HepG2 (cell line): ENCODE measurements around the gene TIMM23. TPM values are rescaled to one million over a fixed set of nuclear protein-coding genes. Genes with fewer than 3 reads are reported as not detected.

Experiments used
- ATAC-seq: fragments of 200-7000 bp; cut with Tn5 transposase; 3 replicates; pipeline ENCODE4 v1.9.1; 2020; ENCODE audit warnings: mild to moderate bottlenecking, moderate library complexity
- BruUV-seq: library from RNA; stranded (reverse); fragments of 400-500 nt; replicated peaks from 2 replicates; lab custom pipeline; 2021; lab: Mats Ljungman, UMichigan
- CTCF ChIA-PET: fragments of 300-600 bp; formaldehyde crosslinking; extraction: SDS; loops from one replicate; lab custom pipeline; 2021; ENCODE audit warnings: low total read pairs, inconsistent platforms, low intra/inter-chr PET ratio; lab: Yijun Ruan, JAX
- POLR2A ChIA-PET: fragments of 350-600 bp; sonication (Branson Sonifier 250); formaldehyde crosslinking; loops from one replicate; lab custom pipeline; 2020; ENCODE audit warnings: antibody characterized with exemption, inconsistent platforms; lab: Yijun Ruan, JAX
- DNase-seq: peaks from one replicate; pipeline ENCODE4 v3.0.0-alpha.2; 2015; ENCODE audit warnings: low spot score
- FAIRE-seq: peaks from 3 replicates; lab custom pipeline; 2011; peaks lifted over from hg19 to GRCh38; lab: Jason Lieb, UNC
- H2AFZ ChIP-seq: one replicate; pipeline ENCODE4 v1.6.1; 2011; ENCODE audit warnings: low read length, inconsistent platforms
- H3K27ac ChIP-seq: fragments of 300-600 bp; 3 replicates; pipeline ENCODE4 v1.8.0; 2011; ENCODE audit warnings: mixed run types, mild to moderate bottlenecking, mixed read lengths, low read length, inconsistent platforms; ENCODE audit not compliant: insufficient read depth; ENCODE audit errors: extremely low read length
- H3K27me3 ChIP-seq, 2 experiments: fragments of 200-600 bp in 1 of 2; 2 replicates in 1 of 2; 3 replicates in 1 of 2; pipeline versions ENCODE4 v1.6.0 to v1.8.0; 2011; ENCODE audit warnings: low read length in 2 of 2, mild to moderate bottlenecking in 2 of 2, moderate library complexity in 2 of 2, inconsistent platforms in 1 of 2; ENCODE audit not compliant: insufficient read depth in 2 of 2, control insufficient read depth in 1 of 2
- H3K36me3 ChIP-seq, 2 experiments: fragments of 200-600 bp in 1 of 2; replicated peaks in 1 of 2; 2 replicates in 1 of 2; 3 replicates in 1 of 2; pipeline versions ENCODE4 v1.5.1 to v1.8.0; 2011; ENCODE audit warnings: low read length in 2 of 2, inconsistent platforms in 1 of 2; ENCODE audit not compliant: insufficient read depth in 2 of 2, control insufficient read depth in 1 of 2
- H3K4me1 ChIP-seq: 2 replicates; pipeline ENCODE4 v1.5.1; 2012; ENCODE audit warnings: low read length, inconsistent platforms; ENCODE audit not compliant: insufficient read depth
- H3K4me2 ChIP-seq: 2 replicates; pipeline ENCODE4 v1.6.0; 2011; ENCODE audit warnings: low read depth, low read length, inconsistent platforms
- H3K4me3 ChIP-seq, 3 experiments: fragments of 200-600 bp in 1 of 3; sonication (generic), shearing (Covaris generic) in 1 of 3; replicated peaks in 1 of 3; 2 replicates each; pipeline ENCODE4 v1.5.1; 2011 to 2016; ENCODE audit warnings: low read length in 3 of 3, inconsistent platforms in 2 of 3, low read depth in 2 of 3, mild to moderate bottlenecking in 2 of 3, control low read depth in 1 of 3, mixed read lengths in 1 of 3; ENCODE audit not compliant: insufficient read depth in 1 of 3
- H3K79me2 ChIP-seq: one replicate; pipeline ENCODE4 v1.6.1; 2011; ENCODE audit warnings: low read length, inconsistent platforms; ENCODE audit not compliant: insufficient read depth
- H3K9ac ChIP-seq: 2 replicates; pipeline ENCODE4 v1.6.0; 2011; ENCODE audit warnings: mild to moderate bottlenecking, low read depth, low read length, inconsistent platforms; ENCODE audit not compliant: insufficient read depth
- H3K9me3 ChIP-seq: 2 replicates; pipeline ENCODE4 v1.5.1; 2012; ENCODE audit warnings: mild to moderate bottlenecking, low read length
- H4K20me1 ChIP-seq: 2 replicates; pipeline ENCODE4 v1.6.0; 2011; ENCODE audit warnings: inconsistent platforms, mild to moderate bottlenecking, low read length, moderate library complexity; ENCODE audit not compliant: insufficient read depth
- CENPT ChIP-seq: sonication (generic); formaldehyde crosslinking; IDR thresholded peaks from 2 replicates; pipeline ENCODE4 v1.8.0; 2022; ENCODE audit warnings: low read depth, mild to moderate bottlenecking, moderate library complexity, missing genetic modification reagents
- ELF3 ChIP-seq: IDR thresholded peaks from 2 replicates; pipeline ENCODE4 v1.6.1; 2016; ENCODE audit warnings: missing genetic modification reagents, missing compliant biosample characterization
- FOXM1 ChIP-seq: sonication (generic); formaldehyde crosslinking; IDR thresholded peaks from 2 replicates; pipeline ENCODE4 v1.5.0; 2020; ENCODE audit warnings: missing genetic modification reagents
- HHEX ChIP-seq: IDR thresholded peaks from 2 replicates; pipeline ENCODE4 v1.6.1; 2016; ENCODE audit warnings: control low read depth
- JARID2 ChIP-seq: sonication (generic); formaldehyde crosslinking; IDR thresholded peaks from 2 replicates; pipeline ENCODE4 v1.8.1; 2023; ENCODE audit warnings: missing genetic modification reagents, inconsistent platforms; ENCODE audit not compliant: insufficient replicate concordance
- KLF6 ChIP-seq: IDR thresholded peaks from 2 replicates; pipeline ENCODE4 v1.8.0; 2016; ENCODE audit warnings: missing biosample characterization, missing genetic modification reagents
- POLR2G ChIP-seq: fragments of 200-400 bp; formaldehyde crosslinking; IDR thresholded peaks from 2 replicates; pipeline ENCODE4 v1.6.1; 2018; ENCODE audit warnings: mild to moderate bottlenecking, low read depth, low read length, moderate library complexity
- RXRB ChIP-seq: IDR thresholded peaks from 2 replicates; pipeline ENCODE4 v1.6.1; 2016; ENCODE audit warnings: borderline replicate concordance, missing genetic modification reagents, missing compliant biosample characterization
- ZNF136 ChIP-seq: sonication (generic); formaldehyde crosslinking; IDR thresholded peaks from 2 replicates; pipeline ENCODE4 v1.8.1; 2022; ENCODE audit warnings: low read depth, mild to moderate bottlenecking, moderate library complexity, missing genetic modification reagents
- ZNF205 ChIP-seq: IDR thresholded peaks from 2 replicates; pipeline ENCODE4 v1.6.1; 2018; ENCODE audit warnings: missing biosample characterization, missing genetic modification reagents
- ZNF619 ChIP-seq: sonication (generic); formaldehyde crosslinking; IDR thresholded peaks from 2 replicates; pipeline ENCODE4 v1.4.0; 2020; ENCODE audit warnings: mild to moderate bottlenecking, missing genetic modification reagents
- WGBS: methylation state at CpG from one replicate; pipeline ENCODE4 v1.1.6; 2017; ENCODE audit warnings: low lambda C conversion rate; 5-methylcytosine and 5-hydroxymethylcytosine counted together
- in situ Hi-C: cut with HindIII; loops from 2 replicates; pipeline ENCODE4 v1.10.0; 2017; ENCODE audit warnings: low pct_unique_long_range_greater_than_20kb; ENCODE audit not compliant: extremely low pct_ligation_motif_present
- intact Hi-C: fragments of 100-400 bp; cut with micrococcal nuclease; formaldehyde crosslinking; loops from one replicate; pipeline ENCODE4 v1.10.0; 2022; ENCODE audit not compliant: unreplicated experiment
- polyA plus RNA-seq, 8 experiments: library from polyadenylated mRNA; depleted of rRNA in 3 of 8; stranded (reverse) in 7 of 8; unstranded in 1 of 8; fragments of >200 nt; fragmentation: Illumina TruSeq in 4 of 8; extraction: Trizol in 4 of 8; gene quantifications; 2 replicates each; pipeline versions ENCODE4 v1.2.1 to v1.2.3, GENCODE V29; 2011 to 2016; ENCODE audit warnings: low read depth in 4 of 8, missing spikeins in 1 of 8, mixed read lengths in 1 of 8; ENCODE audit not compliant: insufficient read depth in 1 of 8
- total RNA-seq, 5 experiments: library from RNA; depleted of rRNA; stranded (reverse); fragments of >200 nt; fragmentation: Illumina TruSeq; extraction: Trizol; gene quantifications; 2 replicates each; pipeline ENCODE4 v1.2.3, GENCODE V29; 2016; ENCODE audit warnings: low read depth in 1 of 5
- TF ChIP-seq, protein P1 (sequence below): sonication (generic); formaldehyde crosslinking; conservative IDR thresholded peaks from 2 replicates; pipeline ENCODE4 v1.8.0; 2022; ENCODE audit warnings: mild to moderate bottlenecking, moderate library complexity, missing genetic modification reagents
- TF ChIP-seq, protein P2 (sequence below): sonication (generic); formaldehyde crosslinking; IDR thresholded peaks from 2 replicates; pipeline ENCODE4 v1.9.0; 2021; ENCODE audit warnings: missing genetic modification reagents, borderline replicate concordance
- TF ChIP-seq, protein P3 (sequence below): sonication (generic); formaldehyde crosslinking; IDR thresholded peaks from 2 replicates; pipeline ENCODE4 v1.5.0; 2020; ENCODE audit warnings: mild to moderate bottlenecking, missing genetic modification reagents, moderate library complexity

TIMM23 gene
- total and polyA plus RNA-seq, 2 of the 13 experiments (the other 11 are each of a cell fraction or from before 2014, with no cell fraction given), result 80.2 to 98.6 TPM

DNA sequence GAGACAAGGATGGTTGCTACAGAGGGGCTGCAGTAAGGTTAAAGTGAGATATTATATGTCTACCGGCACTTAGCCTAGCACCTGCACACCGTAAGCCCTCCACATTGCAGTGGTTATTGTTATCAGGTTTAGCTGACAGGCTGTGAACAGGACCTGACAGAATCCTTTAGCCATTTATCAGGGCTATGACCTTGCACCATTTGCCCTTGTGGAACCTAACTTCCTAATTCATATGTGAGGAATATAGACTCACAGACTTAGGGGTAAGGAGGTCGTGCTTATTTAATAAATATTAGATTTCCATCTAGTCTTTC, 48.0 kb downstream of the TIMM23 start (continued):
- TF ChIP-seq, protein P1, sequence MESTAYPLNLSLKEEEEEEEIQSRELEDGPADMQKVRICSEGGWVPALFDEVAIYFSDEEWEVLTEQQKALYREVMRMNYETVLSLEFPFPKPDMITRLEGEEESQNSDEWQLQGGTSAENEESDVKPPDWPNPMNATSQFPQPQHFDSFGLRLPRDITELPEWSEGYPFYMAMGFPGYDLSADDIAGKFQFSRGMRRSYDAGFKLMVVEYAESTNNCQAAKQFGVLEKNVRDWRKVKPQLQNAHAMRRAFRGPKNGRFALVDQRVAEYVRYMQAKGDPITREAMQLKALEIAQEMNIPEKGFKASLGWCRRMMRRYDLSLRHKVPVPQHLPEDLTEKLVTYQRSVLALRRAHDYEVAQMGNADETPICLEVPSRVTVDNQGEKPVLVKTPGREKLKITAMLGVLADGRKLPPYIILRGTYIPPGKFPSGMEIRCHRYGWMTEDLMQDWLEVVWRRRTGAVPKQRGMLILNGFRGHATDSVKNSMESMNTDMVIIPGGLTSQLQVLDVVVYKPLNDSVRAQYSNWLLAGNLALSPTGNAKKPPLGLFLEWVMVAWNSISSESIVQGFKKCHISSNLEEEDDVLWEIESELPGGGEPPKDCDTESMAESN, result 0 out of 2 replicates have a peak, but pooled peaks have one; percentile 20
- TF ChIP-seq KLF6 (CRISPR knock-in tag) (no peak), FOXM1 (no peak), JARID2 (no peak), ZNF136 (CRISPR knock-in tag) (no peak), CENPT (no peak), ZNF205 (CRISPR knock-in tag) (no peak), ZNF619 (no peak), RXRB (CRISPR knock-in tag) (no peak)

DNA sequence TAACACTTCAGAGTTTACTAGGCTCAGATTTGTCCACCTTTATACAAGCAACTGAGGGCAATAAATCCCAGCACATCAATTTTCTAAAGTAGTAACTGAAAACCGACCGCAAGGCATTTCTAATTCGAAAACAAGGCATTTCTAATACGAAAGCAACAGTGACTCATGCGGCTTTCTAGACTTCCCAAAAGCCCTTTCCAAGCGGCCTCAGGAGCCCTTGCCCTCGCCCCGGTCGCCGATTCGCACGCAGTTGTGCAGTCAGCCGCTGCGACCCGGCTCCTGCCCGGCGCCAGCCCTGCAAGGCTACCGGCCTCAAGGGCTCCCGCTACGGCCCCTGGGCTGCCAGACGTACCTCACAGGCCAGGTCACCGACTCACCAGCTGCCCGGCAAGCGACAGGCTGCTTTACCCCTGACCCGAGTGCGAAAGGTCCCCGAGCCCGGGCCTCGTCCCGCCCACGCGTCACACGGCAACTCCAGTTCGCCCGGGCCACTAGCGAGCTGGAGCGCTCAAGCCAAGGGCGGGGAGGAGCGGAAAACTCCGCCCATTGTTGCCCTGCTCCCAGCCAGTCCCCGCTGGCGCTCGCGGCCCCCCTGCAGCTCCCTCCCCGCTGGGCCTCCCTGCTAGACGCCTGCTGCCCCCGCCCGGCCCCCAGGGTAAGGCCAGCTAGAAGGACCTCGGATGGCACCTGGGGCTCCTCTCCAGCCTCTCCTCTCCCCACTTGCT, 50.9 kb downstream of the TIMM23 start:
- Histone ChIP-seq H3K9me3 (no peaks in the 10 kb centered on the region), H4K20me1 (peaks cover 95% of the 10 kb centered on the region), H3K27me3 (no peaks in the 10 kb centered on the region; a peak in 1 of 5 replicates), H2AFZ (no peak overlapping the region), H3K4me1 (peaks cover 69% of the 10 kb centered on the region), H3K79me2 (peaks cover 96% of the 10 kb centered on the region), H3K36me3 (peaks cover 3 to 17% of the 10 kb centered on the region in 2 experiments), H3K9ac (peak overlapping the region; percentile 86), H3K4me2 (peak overlapping the region; percentile 93), H3K4me3 (peak overlapping the region; percentile 88 to 92 (median 89)), H3K27ac (peak overlapping the region; percentile 86)
- in situ Hi-C loops, result no loop called here
- no TSS peak for BruUV-seq
- POLR2A ChIA-PET, result interaction anchor here (0.6 to 8.7 kb wide), 16 partner anchors 8 to 1044 kb away, joined by 3 to 147 read pairs (median 5); partner anchors contain the start of genes DEPP1 and TIMM23
- intact Hi-C loops, result loop anchor here (10.0 kb wide), 1 partner anchor 202 kb away; no protein-coding TSS in a partner anchor
- CTCF ChIA-PET, result no interaction called here
- under 1% methylated on average over 10 of the region's 49 CpGs for WGBS
- ATAC-seq (peak; percentile 93), DNase-seq (peak; percentile 92), FAIRE-seq (no peak)
- no peak for TF ChIP-seq HHEX (CRISPR knock-in tag)
- TF ChIP-seq, protein P2, sequence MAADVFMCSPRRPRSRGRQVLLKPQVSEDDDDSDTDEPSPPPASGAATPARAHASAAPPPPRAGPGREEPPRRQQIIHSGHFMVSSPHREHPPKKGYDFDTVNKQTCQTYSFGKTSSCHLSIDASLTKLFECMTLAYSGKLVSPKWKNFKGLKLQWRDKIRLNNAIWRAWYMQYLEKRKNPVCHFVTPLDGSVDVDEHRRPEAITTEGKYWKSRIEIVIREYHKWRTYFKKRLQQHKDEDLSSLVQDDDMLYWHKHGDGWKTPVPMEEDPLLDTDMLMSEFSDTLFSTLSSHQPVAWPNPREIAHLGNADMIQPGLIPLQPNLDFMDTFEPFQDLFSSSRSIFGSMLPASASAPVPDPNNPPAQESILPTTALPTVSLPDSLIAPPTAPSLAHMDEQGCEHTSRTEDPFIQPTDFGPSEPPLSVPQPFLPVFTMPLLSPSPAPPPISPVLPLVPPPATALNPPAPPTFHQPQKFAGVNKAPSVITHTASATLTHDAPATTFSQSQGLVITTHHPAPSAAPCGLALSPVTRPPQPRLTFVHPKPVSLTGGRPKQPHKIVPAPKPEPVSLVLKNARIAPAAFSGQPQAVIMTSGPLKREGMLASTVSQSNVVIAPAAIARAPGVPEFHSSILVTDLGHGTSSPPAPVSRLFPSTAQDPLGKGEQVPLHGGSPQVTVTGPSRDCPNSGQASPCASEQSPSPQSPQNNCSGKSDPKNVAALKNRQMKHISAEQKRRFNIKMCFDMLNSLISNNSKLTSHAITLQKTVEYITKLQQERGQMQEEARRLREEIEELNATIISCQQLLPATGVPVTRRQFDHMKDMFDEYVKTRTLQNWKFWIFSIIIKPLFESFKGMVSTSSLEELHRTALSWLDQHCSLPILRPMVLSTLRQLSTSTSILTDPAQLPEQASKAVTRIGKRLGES (CRISPR knock-in tag), result peak; percentile 66; the same call in 1 of the 2 replicates
- TF ChIP-seq POLR2G, result peak; percentile 95
- TF ChIP-seq, protein P3, sequence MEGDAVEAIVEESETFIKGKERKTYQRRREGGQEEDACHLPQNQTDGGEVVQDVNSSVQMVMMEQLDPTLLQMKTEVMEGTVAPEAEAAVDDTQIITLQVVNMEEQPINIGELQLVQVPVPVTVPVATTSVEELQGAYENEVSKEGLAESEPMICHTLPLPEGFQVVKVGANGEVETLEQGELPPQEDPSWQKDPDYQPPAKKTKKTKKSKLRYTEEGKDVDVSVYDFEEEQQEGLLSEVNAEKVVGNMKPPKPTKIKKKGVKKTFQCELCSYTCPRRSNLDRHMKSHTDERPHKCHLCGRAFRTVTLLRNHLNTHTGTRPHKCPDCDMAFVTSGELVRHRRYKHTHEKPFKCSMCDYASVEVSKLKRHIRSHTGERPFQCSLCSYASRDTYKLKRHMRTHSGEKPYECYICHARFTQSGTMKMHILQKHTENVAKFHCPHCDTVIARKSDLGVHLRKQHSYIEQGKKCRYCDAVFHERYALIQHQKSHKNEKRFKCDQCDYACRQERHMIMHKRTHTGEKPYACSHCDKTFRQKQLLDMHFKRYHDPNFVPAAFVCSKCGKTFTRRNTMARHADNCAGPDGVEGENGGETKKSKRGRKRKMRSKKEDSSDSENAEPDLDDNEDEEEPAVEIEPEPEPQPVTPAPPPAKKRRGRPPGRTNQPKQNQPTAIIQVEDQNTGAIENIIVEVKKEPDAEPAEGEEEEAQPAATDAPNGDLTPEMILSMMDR (CRISPR knock-in tag), result peak; percentile 80
- TF ChIP-seq ELF3 (CRISPR knock-in tag), result peak; percentile 70
